ENCODE data around the gene PEPD.
A peak's percentile ranks its signal among the peaks of the same experiment; 100 is the strongest.

PEPD gene

GRCh38 chr19:33510462-33511194 is 11.0 kb downstream of the PEPD start:
- no peak for DNase-seq (ENCODE audit: low spot score)

DNA sequence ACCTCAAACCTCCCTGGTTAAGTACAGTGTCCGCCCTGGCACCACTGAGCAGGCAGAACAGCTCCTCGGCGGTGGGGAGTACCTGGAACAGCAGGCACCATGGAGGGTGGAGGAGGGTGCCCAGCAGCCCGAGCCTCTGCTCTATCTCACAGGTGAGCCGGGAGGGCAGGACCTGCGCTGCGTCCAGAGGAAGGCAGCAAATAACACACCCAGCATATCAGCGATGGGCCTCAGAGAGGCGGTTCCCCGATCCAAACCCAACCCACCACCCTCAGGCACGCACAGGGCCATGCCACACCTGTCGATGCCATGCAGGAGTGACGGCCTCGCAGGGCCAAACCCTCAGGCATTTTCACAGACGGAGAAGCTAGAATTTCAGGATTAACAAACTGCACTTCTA is 11.8 kb downstream of the PEPD start:
- DNase-seq (ENCODE audit: low spot score) = no peak

GRCh38 chr19:33508941-33509614 is 12.5 kb downstream of the PEPD start:
- peak; percentile 47 for DNase-seq (ENCODE audit: low spot score)

GRCh38 chr19:33508431-33508830 is 13.2 kb downstream of the PEPD start:
- no peak for DNase-seq (ENCODE audit: low spot score)

DNA sequence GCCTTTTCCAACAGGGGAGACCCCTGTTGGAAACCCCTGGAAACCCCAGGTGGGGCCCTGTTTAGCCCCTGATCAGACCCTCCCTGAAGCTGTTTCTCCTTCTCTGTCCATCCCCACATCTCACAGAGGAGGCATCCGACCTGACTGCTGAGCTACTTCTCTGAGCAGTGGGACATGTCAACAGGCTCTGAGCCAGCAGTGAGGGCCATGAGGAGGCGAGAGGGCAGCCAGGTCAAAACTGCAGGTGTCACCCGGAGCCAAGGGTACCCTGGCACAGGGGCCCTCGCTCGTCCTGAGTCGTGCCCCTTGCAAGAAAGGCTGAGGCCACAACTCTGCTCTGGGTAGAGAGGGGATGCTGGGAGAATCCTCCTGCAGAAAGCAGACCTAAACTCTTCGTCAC is 13.6 kb downstream of the PEPD start:
- no peak for DNase-seq (ENCODE audit: low spot score)

DNA sequence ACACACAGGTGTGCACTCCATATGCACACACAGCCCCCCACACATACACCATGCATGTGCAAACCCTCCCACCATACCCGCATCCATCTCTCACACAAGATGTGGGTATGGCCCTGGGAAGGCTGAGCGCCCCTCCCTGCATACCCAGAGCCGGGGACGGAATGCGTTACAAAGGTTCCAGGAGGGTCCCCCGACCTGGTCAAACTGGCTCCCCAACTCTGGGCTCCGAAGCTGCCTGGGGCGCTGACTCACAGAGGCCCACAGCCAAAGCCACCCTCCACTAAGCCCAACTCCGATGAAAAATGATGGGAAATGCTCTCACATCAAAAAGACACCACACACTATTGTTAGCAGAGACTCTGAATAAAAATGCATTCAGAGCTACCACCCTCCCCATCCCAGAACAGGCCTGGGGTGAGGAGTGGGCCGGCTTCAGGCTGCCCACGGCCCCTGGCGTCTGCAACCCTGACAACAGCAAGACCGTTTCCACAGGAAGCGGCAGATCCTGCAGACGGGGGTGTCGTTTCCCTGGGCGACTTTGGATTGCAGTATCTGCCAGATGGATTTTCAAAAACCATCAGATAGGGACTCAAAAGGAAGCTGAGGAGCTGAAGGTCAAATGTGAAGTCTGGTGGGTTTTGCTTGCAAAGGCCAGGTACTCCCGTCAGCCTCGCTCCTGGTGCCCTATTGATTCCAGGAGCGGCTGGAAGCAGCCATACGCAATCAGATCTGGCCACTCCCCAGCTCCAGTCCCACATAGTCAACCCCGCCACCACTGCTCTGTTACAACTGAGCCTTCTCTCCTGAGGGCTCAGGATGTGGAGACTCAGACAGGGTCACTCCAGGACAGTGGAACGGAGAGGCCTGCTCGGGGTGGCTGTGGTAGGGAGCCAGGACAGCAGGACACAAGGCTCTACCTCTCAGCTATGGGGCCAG is 14.3 kb downstream of the PEPD start:
- no peak for DNase-seq (ENCODE audit: low spot score)

DNA sequence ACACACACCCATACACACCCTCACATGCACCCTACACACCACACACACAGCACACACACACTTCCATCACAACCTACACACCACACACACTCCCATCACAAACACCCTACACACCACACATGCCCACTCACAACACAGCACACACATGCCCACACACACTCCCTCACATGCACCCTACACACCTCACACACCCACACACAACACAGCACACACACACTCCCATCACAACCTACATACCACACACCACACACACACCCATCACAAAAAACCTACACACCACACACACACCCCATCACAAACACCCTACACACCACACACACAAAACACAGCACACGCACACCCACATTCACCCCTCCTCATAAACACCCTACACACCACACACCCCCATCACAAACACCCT is 15.1 kb downstream of the PEPD start:
- DNase-seq (ENCODE audit: low spot score) = no peak

DNA sequence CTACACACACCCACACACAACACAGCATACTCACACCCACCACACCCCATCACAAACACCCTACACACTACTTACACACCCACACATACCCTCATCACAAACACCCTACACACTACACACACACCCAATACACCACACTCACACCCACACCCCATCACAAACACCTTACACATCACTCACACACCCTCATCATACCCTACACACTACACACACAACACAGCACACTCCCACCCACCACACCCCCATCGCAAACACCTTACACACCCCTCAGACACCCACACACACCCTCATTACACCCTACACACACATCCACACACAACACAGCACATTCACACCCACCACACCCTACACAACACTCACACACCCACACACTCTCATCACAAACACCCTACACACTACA is 15.8 kb downstream of the PEPD start:
- DNase-seq (ENCODE audit: low spot score) = no peak

- no peak for DNase-seq (ENCODE audit: low spot score)
Measured at GRCh38 chr19:33505148-33505547, 16.4 kb downstream of the PEPD start.

DNA sequence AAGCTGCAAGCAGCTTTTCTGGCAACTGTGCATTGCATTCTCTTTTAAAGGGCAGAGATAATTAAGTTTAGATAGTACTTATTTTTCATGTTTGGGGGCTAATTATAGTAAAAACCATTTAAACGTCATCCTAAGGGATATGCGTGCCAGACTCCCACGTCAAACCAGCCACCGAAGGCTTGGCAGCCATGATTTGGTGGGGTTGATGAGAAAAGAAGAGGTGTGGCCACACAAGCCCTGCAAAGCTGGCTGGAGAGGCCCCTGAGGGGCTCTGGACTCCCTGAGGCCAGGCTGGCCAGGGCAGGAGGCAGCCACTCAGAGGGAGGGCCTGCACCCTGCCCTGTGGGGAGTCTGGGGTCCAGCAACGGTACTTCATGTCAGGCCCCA is 17.5 kb downstream of the PEPD start:
- no peak for DNase-seq (ENCODE audit: low spot score)

DNA sequence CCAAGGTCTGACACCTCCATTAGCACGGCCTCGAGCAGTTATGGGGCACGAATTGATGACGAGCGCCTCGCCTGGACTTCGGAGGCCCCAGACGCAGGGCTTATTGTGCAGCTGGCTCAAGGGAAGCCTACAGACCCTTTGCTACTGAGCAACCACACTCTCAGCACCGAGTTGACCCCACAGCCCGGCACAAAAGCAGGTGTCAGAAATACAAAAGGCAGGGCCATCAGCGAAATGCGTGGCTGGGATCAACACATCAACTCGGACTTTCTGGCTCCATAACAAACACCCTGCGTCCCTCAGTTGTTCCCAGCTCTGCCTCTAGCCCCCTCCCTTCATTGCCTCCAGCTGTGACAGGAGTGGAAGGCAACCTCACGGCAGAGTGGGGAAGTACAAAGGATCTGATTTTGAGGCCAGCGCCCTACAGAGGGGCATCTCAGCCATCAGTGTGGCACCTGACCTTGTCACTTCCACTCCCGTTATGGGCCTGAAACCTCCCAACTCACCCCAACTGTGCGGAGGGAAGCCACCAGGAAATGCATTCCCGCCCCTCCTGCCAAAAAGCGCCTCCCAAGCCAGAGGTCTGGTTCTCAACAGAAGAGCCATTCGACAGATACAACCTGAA is 18.0 kb downstream of the PEPD start:
- DNase-seq (ENCODE audit: low spot score) = no peak

GRCh38 chr19:33503030-33503429 is 18.6 kb downstream of the PEPD start:
- no peak for DNase-seq (ENCODE audit: low spot score)

DNA sequence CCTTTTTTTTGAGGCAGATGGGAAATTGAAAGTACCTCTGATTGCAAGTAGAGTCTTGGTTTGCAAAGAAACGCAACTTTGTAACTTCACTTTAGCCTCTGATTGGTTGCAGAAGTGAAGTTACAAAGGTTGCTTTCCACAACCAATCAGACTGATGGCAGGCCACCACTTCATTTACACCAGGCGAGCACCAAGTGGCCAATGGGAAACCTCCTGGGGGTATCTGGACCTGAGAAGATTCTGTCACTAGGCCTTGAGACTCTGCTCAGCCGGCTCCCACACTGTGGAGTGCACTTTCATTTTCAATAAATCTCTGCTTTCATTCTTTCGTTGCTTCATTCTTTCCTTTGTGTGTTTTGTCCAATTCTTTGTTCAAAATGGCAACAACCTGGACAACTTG is 19.1 kb downstream of the PEPD start:
- no peak for DNase-seq (ENCODE audit: low spot score)

DNA sequence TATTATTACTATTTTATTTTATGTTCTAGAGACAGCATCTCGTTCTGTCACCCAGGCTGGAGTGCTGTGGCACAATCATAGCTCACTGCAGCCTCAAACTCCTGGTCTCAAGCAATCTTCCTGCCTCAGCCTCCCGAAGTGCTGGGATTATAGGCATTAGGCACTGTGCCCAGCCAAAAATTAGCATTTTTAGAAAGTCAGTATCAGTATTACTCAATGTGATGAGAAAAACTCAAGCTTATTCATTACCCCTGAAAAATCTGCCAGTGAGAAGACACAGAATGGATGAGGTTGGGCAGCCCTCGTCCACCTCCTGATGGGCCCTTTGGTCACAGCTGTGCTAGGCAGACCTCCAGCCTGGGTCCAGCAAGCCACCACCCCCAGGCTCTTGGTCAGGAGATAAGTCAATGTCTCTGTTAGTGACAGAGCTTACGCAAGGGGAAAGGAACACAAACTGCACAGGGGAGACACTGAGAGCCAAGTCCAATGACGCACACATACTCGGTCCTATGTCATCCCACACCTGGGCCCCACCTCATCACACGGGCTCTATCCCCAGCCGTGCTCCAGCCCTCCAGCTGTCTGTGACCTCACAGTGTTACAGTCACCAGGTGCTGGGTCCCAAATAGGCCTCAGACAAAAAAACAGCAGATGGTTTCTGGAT is 19.8 kb downstream of the PEPD start:
- no peak for DNase-seq (ENCODE audit: low spot score)

GRCh38 chr19:33500991-33501390 is 20.6 kb downstream of the PEPD start:
- DNase-seq (ENCODE audit: low spot score) = no peak

DNA sequence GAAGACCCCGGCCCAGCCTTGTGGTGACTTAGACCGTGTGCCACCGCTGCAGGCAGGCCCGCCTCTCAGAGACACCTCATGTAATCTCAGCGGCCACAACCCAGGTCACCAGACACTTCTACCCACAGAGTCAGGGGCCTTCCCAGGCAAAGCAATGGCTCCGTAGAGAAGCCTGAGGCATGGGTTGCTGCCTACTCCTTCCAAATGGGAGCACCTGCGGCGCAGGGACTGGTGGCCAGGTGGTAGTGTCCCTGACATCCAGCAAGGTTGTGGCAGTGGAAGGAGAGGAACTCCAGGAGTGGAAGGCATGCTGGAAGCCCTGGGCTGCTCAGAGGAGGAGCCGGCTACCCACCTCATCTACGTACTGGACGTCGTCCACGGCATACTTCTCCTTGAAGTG is 21.0 kb downstream of the PEPD start:
- DNase-seq (ENCODE audit: low spot score) = no peak

- no peak for DNase-seq (ENCODE audit: low spot score)
Measured at GRCh38 chr19:33499671-33500506, 21.7 kb downstream of the PEPD start.

GRCh38 chr19:33499248-33499647 is 22.3 kb downstream of the PEPD start:
- DNase-seq (ENCODE audit: low spot score) = no peak

- no peak for DNase-seq (ENCODE audit: low spot score)
Measured at GRCh38 chr19:33498391-33499000, 23.1 kb downstream of the PEPD start.

DNA sequence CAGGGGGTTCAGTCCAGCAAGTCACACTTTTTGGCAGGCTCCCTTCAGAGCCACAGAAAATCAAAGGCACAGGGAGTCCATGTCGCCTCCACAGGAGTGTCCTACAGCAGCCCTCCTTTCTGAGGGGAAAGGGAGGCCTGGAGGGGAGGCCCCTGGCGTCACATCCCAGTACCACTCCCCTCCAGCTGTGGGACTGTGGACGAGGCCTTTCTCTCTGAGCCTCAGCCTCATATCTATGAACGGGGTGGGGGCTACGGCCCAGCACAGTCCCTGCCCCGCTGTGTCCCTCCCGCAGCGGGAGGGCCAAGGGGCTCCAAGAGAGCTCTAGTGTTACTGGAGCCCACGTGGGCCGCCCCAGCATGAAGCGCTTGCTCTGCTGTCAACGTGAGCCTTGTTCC is 23.8 kb downstream of the PEPD start:
- no peak for DNase-seq (ENCODE audit: low spot score)

Measured in AG08395 (cell line).